Measurements from ENCODE around the gene WRNIP1.

DNA sequence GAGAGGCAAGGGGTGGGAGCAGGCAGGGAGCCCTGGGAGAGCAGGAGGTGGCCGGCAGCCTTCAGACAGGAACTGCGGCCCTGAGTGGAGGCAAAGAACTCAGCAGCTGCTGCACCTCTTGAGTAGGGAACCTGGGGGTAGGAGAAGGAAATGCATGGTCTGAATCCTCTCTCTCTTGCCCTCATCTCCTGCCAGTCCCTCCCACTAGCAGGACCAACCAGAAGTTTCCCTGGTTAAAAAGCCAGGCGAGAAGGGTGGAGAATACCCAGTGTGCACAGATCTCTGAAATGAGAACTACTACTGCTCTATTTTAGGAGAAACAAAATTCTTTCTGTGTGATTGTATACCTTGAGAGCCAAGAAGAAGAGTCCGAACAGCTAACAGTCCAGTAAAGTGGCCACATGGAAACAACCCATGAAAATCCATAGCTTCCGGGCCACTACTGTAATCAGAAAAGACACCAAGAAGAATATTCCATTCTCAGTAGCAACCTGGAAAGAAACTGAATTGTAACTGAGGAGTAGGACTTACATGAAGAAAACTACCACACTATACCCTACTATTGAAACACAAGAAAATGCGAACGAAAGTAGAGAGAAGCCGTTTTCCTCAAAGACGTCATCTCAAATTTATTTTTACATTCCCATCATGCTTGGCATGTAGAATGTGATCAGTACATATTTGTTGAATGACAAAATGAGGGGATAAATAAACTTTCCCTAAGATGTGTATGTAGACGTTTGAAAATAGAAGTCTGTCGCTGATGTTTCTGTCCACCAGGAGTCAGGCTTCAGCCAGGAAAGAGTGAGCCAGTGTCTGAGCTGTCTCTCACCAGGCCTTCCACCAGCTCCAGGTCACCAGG is 25.6 kb downstream of the WRNIP1 start:
- TF ChIP-seq, protein P1, sequence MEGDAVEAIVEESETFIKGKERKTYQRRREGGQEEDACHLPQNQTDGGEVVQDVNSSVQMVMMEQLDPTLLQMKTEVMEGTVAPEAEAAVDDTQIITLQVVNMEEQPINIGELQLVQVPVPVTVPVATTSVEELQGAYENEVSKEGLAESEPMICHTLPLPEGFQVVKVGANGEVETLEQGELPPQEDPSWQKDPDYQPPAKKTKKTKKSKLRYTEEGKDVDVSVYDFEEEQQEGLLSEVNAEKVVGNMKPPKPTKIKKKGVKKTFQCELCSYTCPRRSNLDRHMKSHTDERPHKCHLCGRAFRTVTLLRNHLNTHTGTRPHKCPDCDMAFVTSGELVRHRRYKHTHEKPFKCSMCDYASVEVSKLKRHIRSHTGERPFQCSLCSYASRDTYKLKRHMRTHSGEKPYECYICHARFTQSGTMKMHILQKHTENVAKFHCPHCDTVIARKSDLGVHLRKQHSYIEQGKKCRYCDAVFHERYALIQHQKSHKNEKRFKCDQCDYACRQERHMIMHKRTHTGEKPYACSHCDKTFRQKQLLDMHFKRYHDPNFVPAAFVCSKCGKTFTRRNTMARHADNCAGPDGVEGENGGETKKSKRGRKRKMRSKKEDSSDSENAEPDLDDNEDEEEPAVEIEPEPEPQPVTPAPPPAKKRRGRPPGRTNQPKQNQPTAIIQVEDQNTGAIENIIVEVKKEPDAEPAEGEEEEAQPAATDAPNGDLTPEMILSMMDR (IDR thresholded peaks at IDR 0.05), result peak; percentile 61 to 82 (median 70)
- TF ChIP-seq POLR2AphosphoS5 (IDR thresholded peaks at IDR 0.05) (peak in 1 of 4 donors; percentile 24), POLR2A (IDR thresholded peaks at IDR 0.05) (no peak)

Data from sigmoid colon (tissue), 4 donors.